OCI-LY3 (cell line): Measurements from ENCODE around the gene P4HA2.

Experiments
- H2AFZ ChIP-seq: fragments of 200-600, 300-600 bp; shearing (Covaris generic); 2 replicates; pipeline ENCODE4 v1.6.0; 2014; ENCODE audit warnings: antibody characterized with exemption, low read depth, low read length
- H3K27ac ChIP-seq: fragments of 200-600, 300-600 bp; sonication (generic); 2 replicates; pipeline ENCODE4 v1.5.1; 2014; ENCODE audit warnings: mild to moderate bottlenecking, low read length, moderate library complexity, mixed read lengths
- H3K27me3 ChIP-seq: fragments of 200-600, 300-600 bp; sonication (generic); 2 replicates; pipeline ENCODE4 v1.6.1; 2014; ENCODE audit warnings: low read depth, low read length, mixed read lengths
- H3K36me3 ChIP-seq: fragments of 200-600, 300-600 bp; sonication (generic); replicated peaks from 2 replicates; pipeline ENCODE3; 2014; ENCODE audit warnings: low read depth, low read length, mixed read lengths
- H3K4me1 ChIP-seq: fragments of 300-600, 200-600 bp; sonication (generic); 2 replicates; pipeline ENCODE4 v1.6.1; 2014; ENCODE audit warnings: low read length, mixed read lengths
- H3K4me2 ChIP-seq: fragments of 200-600, 300-600 bp; sonication (generic); 2 replicates; pipeline ENCODE4 v1.6.1; 2014; ENCODE audit warnings: low read length, mixed read lengths
- H3K4me3 ChIP-seq: fragments of 300-600, 200-600 bp; sonication (generic); 2 replicates; pipeline ENCODE4 v1.5.1; 2014; ENCODE audit warnings: antibody characterized with exemption, mild to moderate bottlenecking, low read length, moderate library complexity
- H3K79me2 ChIP-seq: fragments of 300-600, 200-600 bp; shearing (Covaris generic); 2 replicates; pipeline ENCODE4 v1.6.1; 2014; ENCODE audit warnings: mild to moderate bottlenecking, low read length, mixed read lengths
- H3K9ac ChIP-seq: fragments of 300-600, 200-600 bp; shearing (Covaris generic); 2 replicates; pipeline ENCODE4 v1.6.0; 2014; ENCODE audit warnings: mild to moderate bottlenecking, low read length, moderate library complexity
- H3K9me3 ChIP-seq: fragments of 200-600, 300-600 bp; shearing (Covaris generic); 2 replicates; pipeline ENCODE4 v1.6.1; 2014; ENCODE audit warnings: low read length, mixed read lengths; ENCODE audit not compliant: insufficient read depth
- H4K20me1 ChIP-seq: fragments of 200-600, 300-600 bp; sonication (generic); 2 replicates; pipeline ENCODE4 v1.6.1; 2016; ENCODE audit warnings: low read length, mixed read lengths; ENCODE audit not compliant: insufficient read depth
- EZH2phosphoT487 ChIP-seq: fragments of 200-600 bp; shearing (Covaris generic); IDR thresholded peaks from 2 replicates; pipeline ENCODE4 v1.6.1; 2018; ENCODE audit warnings: antibody characterized with exemption, mixed run types, low read depth
- TF ChIP-seq, protein P1 (sequence below): fragments of 200-600, 300-600 bp; sonication (generic); IDR thresholded peaks from 2 replicates; pipeline ENCODE4 v1.5.1; 2014; ENCODE audit warnings: antibody characterized with exemption, low read length, low read depth

The P4HA2 gene

DNA sequence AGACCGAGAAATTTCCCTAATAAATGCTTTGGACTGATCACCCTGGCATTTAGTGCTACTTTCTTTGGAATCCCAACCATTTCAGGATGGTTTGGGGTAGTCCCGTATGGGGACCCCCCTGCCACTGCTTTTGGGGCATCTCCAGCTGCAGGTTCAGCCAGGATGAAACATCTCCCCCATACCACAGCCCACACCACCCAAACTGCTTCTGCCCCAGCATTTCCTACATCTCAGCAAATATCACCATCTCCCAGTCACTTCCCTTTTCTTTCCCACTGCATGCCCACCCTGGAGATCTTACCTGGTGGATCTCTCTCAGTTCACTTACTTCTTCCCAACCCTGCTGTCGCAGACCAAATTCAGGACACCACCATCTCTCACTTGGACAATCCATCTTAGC lies 4.8 kb upstream of the P4HA2 start:
- no peaks in the 10 kb centered on the region for H4K20me1 ChIP-seq
- H3K79me2 ChIP-seq = no peaks in the 10 kb centered on the region
- H3K9me3 ChIP-seq = no peaks in the 10 kb centered on the region
- TF ChIP-seq EZH2phosphoT487 = no peak
- TF ChIP-seq, protein P1, sequence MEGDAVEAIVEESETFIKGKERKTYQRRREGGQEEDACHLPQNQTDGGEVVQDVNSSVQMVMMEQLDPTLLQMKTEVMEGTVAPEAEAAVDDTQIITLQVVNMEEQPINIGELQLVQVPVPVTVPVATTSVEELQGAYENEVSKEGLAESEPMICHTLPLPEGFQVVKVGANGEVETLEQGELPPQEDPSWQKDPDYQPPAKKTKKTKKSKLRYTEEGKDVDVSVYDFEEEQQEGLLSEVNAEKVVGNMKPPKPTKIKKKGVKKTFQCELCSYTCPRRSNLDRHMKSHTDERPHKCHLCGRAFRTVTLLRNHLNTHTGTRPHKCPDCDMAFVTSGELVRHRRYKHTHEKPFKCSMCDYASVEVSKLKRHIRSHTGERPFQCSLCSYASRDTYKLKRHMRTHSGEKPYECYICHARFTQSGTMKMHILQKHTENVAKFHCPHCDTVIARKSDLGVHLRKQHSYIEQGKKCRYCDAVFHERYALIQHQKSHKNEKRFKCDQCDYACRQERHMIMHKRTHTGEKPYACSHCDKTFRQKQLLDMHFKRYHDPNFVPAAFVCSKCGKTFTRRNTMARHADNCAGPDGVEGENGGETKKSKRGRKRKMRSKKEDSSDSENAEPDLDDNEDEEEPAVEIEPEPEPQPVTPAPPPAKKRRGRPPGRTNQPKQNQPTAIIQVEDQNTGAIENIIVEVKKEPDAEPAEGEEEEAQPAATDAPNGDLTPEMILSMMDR = no peak
- H3K4me3 ChIP-seq = no peak overlapping the region
- no peak overlapping the region for H3K9ac ChIP-seq
- H3K27ac ChIP-seq = no peak overlapping the region
- no peaks in the 10 kb centered on the region for H3K36me3 ChIP-seq
- H3K27me3 ChIP-seq = peaks cover 9% of the 10 kb centered on the region; the same call in 1 of the 2 replicates
- peaks cover 7% of the 10 kb centered on the region for H3K4me1 ChIP-seq
- H3K4me2 ChIP-seq = no peak overlapping the region
- H2AFZ ChIP-seq = no peak overlapping the region

DNA sequence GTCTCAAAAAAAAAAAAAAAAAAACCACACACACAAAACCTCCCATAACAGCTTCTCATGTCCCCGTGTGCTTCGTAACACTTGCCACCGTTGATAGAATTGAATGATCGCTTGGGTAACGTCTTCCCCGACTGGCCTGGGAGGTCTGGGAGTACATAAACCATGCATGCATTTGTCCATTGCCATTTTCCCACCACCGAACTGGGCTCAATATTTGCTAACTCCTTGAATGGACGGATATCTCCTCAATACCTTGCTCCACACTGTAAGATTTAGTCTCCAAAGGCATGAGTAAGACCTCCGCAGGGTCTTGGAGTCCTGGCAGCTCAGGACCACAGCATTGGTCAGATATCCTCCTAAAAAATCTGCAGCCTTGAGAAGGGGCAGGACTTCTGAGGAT lies 3.2 kb upstream of the P4HA2 start:
- Histone ChIP-seq H3K9ac (no peak overlapping the region), H3K36me3 (no peaks in the 10 kb centered on the region), H3K9me3 (no peaks in the 10 kb centered on the region), H3K79me2 (no peaks in the 10 kb centered on the region), H3K4me1 (peaks cover under 1% of the 10 kb centered on the region), H3K4me2 (no peak overlapping the region), H3K27ac (no peak overlapping the region), H4K20me1 (no peaks in the 10 kb centered on the region), H3K4me3 (no peak overlapping the region), H2AFZ (no peak overlapping the region), H3K27me3 (peaks cover 9% of the 10 kb centered on the region; the same call in 1 of the 2 replicates)
- TF ChIP-seq, protein P1 = no peak
- no peak for TF ChIP-seq EZH2phosphoT487

DNA sequence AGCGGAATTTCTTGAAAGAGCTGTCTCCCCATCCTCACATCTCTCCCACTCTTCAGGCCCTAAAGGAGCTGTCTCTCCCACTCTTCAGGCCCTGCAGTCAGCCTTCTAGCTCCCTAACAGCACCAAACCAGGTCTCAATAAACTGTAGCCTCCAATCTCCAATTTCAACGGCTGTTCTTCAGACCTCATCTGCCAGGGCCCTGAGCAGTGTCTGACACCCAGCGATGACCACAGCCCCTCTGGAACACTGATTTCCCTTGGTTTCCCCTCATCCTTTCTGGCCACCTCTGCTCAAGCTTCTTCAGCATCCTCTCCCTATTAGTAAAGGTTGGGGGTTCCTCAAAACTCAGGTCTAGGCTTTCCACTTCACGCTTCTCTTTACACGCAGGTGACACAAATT lies 1.6 kb upstream of the P4HA2 start:
- Histone ChIP-seq H4K20me1 (peaks cover under 1% of the 10 kb centered on the region; the same call in 1 of the 2 replicates), H3K4me3 (no peak overlapping the region), H3K9ac (no peak overlapping the region), H3K4me2 (no peak overlapping the region), H3K4me1 (no peaks in the 10 kb centered on the region), H3K27me3 (peaks cover 16% of the 10 kb centered on the region), H3K79me2 (no peaks in the 10 kb centered on the region), H2AFZ (no peak overlapping the region), H3K9me3 (no peaks in the 10 kb centered on the region), H3K27ac (no peak overlapping the region), H3K36me3 (no peaks in the 10 kb centered on the region)
- no peak for TF ChIP-seq EZH2phosphoT487
- TF ChIP-seq, protein P1 = no peak

DNA sequence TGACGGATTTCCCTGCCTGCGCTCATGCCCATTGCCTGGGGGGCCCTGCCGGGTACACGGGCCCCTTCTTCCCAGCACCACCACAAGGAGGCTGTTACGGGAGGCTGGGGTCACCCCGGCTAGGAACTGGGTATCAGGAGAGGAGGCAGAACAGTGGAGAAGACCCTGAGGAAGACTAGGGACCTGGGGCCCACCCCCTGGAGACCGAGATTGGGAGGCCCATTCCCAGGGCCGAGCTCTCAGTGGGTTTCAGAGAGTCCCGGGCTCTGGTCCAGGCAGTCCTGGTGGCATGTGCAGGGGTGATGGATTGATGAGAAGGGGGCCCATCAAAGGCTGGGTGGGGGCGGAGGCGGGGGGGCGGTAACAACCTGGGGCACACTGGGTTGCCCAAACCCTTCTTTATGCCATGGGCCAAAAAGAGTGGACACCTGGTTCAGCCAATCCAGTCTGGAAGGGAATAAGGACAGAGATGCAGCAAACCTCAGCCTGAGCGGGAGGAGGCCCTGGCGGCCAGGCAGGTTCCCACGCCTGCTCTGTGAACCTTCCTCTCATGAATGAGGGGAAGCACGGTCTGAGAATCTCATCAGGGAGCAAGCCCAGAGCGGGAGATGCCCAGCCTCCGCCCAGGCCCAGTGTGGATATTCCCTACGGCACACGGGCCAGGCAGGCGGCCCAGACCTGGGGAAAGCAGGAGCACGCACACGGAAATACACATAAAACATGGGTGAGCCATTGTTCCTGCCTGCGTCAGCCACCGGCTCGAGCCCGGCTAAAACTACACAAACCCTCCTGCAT lies 785 bp upstream of the P4HA2 start:
- H3K79me2 ChIP-seq = no peaks in the 10 kb centered on the region
- no peaks in the 10 kb centered on the region for H3K9me3 ChIP-seq
- peaks cover 24% of the 10 kb centered on the region for H3K27me3 ChIP-seq
- H3K4me1 ChIP-seq = no peaks in the 10 kb centered on the region; the same call in 1 of the 2 replicates
- H3K4me3 ChIP-seq = no peak overlapping the region
- H2AFZ ChIP-seq = no peak overlapping the region
- no peak overlapping the region for H3K9ac ChIP-seq
- H3K36me3 ChIP-seq = no peaks in the 10 kb centered on the region
- H4K20me1 ChIP-seq = peaks cover 6% of the 10 kb centered on the region; the same call in 1 of the 2 replicates
- no peak overlapping the region for H3K4me2 ChIP-seq
- H3K27ac ChIP-seq = no peak overlapping the region
- no peak for TF ChIP-seq EZH2phosphoT487
- TF ChIP-seq, protein P1 = no peak
